ENCODE data around the gene KIF5B.
"Not testable (repeated sequence)": the region's sequence is repeated elsewhere in the genome, so short reads cannot be mapped to it uniquely, and the experiment has no call there.

KIF5B gene

DNA sequence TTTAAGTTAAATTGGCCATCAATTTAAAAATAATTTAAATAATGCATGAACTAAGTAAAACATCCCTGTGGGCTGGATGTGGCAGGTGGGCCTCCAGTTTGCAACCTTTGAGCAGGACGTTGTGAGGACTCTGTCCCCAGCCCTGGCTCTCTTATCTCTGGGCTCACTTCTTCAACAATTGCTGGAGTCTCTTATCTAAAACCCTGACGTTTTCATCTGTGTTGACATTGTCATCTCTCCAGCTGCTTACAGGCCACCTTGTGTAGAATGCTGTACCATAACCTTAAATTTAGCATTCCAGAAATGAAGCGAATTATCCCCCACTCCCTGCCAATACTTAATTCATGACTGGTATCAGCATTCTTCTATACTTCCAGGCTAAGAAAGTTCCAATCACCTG lies 3.2 kb upstream of the KIF5B start:
- DNase-seq: no peak

DNA sequence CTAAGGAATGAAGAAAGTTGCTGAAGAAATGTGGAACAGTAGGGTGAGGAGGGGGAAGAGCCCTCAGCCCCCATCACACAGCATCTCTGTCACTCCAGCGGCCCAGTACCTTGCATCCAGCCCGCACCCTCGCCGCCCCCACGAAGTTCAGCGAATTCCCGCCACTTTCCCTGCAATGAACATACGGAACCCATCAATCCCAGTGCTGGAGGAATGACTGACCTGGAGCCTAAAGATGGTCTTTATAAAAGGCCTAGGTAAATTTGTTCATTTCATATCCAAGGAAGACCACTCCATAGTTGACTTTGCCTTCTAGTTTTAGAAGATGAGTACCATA lies 779 bp upstream of the KIF5B start:
- no peak for DNase-seq

DNA sequence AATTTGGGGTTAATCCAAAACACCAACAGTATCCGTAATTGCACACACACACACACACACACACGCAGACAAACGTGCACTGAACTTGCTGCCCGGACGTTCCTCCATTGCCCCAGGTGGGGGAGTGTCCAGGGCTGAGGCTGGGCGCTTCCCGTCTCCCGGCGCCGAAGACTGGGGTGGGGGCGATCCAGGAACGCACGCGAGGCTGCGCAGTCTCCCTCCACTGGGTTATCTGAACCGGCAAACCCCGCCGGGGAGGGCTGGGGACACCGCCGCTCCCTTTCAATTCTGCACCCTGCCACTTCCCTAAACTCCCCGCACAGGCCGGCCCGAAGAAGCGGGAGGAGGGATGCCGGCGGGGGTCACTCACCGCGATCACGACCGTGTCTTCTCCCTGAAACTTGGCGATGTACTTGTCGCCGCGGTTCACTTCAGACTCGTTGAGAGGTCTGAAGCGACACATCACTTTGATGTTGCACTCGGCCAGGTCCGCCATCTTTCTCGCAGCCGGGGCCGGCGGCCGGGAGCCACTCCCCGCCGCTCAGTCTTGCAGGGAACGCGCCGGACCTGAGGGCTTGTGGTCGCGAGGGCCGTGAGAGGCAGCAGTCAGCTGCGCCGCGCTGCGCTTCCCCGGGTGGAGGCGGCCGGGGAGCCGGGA lies 618 bp downstream of the KIF5B start:
- DNase-seq: peak; percentile 86

DNA sequence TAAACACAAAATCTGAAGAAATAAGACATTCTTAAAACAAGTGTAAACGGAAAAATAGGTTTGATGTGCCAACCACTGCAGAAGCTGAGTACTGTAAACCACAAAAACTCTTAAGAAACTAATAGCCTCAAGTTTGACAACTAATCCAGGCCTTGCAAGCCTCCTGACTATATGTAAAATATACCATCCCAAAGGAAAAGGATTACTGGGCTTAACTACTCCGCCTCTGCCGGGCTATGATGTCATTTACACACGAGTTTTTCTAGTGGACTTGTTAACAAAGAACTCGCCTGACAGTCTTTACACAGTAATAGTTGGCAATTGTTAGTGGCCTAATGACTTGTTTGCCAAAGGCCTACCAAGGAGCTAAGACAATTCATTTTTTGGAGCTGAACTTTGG lies 2.1 kb downstream of the KIF5B start:
- DNase-seq: no peak

DNA sequence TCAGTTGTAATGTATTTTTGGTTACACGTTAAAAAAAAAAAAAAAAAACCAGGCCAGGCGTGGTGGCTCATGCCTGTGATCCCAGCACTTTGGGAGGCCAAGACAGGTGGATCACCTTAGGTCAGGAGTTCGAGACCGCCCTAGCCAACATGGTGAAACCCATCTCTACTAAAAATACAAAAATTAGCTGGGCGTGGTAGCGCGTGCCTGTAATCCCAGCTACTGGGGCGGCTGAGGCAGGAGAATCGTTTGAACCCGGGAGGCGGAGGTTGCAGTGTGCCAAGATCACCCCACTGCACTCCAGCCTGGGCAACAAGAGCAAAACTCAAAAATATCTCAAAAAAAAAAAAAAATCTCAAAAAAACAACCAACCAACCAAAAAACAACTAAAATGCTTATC lies 2.8 kb downstream of the KIF5B start:
- not testable (repeated sequence) for DNase-seq

DNA sequence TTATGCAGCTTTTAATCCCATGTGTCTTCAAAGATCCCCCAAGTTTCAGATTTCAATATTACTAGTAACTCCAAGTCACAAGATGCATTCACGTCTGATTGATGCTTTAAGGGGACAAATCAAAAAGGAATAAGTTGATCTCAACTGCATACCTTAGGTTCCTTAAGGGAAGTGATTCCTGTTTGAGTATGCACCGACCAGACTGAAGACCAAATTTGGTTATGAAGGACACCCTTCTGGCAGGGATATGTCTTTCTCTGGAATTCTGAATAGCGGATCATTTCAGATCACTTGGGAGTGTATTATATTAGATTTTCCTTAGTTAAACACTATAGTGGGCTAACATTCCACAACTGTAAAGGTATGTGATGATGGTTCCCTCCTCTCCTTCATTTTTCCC lies 4.3 kb downstream of the KIF5B start:
- no peak for DNase-seq

DNA sequence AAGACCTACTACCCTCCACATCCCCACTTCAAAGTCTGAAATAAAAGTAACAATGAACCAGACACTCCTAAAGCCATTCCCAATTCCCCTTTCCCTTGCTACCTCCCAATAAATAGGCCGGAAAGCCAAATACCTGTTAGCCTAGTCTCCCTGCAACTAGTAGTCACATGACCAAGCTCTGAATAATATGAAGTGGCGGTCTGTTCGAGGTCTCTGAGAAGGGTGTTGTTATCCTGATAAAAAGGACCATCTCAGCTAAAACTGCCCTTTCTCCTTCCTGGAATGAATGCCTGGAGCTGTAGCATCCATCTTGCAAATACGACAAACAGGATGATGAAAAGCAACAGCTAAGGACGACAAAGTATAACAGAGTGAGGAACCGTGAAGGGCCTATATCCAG lies 6.0 kb downstream of the KIF5B start:
- DNase-seq: no peak

DNA sequence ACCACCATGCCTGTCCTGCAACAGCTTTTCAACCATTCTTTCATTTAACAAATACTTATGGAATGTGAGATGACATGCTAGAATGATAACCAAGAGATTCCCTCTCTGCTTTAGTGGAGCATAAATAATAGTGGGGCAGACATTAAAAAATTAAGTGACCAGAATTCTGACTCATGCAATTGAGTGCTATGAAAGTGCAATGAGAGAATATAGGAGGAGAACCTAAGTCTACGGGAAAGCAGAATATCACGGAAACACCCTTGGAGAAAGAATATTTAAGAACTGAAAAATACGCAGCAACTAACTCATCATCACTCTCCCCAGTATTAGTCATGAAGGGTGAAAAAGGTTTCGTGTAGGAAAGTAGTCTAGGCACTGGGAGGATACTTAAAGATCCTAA lies 7.1 kb downstream of the KIF5B start:
- DNase-seq: no peak

DNA sequence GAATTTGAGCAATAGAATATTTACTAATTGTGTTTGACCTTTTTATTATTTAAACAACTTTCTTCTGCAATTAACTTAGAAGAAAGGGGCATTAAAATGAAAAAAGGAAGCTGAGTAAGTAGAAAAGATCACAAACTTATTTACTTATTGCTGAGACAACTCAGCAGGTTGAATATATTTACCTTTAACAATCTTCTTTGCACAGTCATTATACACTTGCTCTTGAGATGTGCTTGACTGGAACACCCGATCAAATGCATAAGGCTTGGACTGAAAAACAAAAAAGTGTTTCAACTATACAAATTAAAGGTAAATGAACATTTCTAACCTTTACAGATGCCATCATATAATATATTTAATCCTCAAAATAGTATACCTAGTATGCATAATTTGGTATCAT lies 7.9 kb downstream of the KIF5B start:
- no peak for DNase-seq

DNA sequence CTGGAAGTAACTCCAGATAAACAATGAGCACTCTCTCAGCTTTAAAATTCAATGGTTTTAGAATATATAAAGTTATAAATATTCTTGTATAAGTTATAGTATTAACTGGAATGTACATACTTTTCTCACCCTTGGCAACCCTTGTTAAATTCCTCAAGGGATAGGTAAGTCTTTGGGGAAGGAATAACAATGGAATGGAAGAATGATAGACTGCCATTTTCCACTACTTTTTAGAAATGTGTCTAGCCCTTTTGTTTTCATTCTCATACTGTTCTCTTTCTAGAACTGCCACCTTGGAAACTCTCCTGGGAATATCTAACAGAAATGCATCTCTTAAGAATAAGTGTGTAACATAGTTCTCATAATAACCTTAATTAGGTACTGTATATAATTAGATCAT lies 8.3 kb downstream of the KIF5B start:
- no peak for DNase-seq

DNA sequence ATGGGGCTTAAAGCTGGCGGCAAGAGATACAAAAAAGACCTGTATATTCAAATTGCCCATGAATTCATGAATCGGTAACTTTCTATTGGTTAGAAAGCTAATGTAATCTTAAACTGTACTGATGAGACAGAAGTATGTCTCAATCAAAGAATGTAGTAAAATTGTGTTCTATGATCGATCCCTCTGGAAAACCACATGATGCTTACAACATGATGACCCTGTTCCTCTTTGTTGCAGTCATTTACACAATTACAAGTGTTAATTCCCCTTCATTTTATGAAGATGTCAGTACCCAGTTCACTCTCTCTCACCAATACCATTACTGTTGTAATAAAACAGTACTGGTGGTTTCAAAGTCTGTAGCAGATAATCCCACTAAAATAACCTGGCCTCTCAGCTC lies 10.1 kb downstream of the KIF5B start:
- no peak for DNase-seq

DNA sequence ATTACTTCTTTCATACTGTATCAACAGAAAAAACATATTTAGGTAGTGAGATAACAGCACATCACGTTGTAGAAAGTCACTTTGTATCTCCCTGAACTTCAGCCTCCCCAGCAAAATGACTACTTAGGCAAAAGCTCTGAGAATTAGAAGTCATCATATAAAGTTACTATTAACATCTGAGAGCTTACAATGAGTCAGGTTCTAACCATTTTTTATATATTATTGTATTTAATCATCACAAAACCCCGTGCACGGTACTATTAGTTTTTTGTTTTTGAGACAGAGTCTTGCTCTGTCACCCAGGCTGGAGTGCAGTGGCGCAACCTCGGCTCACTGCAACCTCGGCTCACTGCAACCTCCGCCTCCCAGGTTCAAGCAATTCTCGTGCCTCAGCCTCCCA lies 13.5 kb downstream of the KIF5B start:
- not testable (repeated sequence) for DNase-seq

DNA sequence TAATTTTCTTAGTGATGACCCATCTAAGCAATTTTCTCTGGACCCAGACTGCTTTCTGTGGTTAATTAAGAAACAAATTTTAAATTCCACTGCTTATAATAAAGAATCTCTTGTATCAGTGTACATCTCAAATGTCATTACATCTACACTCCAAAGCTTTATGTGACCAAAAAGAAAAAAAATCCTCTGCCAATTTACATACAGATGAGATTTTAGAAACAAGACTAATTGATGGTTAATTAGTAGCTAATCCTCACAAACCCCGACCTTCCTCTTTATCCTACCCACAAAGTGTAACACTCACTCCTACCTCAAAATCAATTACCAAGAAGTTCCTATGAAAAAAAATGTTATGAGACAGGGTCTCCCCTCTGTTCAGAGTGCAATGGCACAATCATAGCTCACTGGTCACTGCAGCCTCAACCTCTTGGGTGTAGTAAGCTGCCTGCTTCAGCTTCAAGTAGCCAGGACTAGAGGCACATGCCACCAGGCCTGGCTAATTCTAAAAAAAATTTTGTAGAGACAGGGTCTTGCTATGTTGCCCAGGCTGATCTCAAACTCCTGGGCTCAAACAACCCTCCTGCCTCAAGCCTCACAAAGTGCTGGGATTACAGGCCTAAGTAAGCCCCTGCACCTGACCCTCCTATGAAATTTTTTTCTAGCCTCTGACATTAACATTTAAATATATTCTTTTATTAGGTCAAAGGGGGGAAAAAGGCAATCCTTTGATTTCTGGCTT lies 14.8 kb downstream of the KIF5B start:
- DNase-seq: no peak

DNA sequence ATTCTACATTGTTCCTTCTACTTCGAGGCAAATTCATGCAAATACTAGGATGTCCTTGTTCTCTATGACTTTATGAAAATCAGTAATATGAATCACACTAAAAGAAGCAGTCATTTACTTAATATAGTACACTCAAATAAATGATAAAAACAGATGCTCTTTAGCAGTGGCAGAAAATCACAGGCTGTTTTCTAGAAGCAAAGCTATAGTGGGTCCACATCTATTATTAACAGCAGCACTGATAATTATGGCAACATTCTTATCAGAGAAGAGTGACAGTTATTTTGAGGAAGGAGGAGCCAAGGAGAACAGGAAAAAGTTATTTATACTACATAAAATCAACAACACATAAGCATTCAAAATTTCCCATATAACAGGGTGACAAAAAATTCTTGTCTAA lies 16.5 kb downstream of the KIF5B start:
- no peak for DNase-seq

DNA sequence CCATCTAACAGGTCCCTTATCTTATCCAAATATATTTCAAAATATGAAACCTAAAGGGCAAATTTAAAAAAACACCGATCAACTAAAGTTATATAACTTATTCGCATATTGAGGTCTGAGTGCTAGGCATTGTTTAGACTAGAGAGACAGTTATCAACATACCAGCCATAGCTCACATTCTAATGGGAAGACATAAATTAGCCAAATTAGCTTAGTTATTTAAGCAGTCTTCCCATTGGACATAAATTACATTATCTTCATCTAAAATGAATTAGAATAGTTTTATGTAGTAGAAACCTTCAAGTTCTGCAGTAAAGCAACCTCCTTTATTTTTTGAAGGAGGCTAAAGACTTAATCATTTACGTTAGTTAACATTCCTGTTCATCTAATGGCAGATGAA lies 17.4 kb downstream of the KIF5B start:
- no peak for DNase-seq

DNA sequence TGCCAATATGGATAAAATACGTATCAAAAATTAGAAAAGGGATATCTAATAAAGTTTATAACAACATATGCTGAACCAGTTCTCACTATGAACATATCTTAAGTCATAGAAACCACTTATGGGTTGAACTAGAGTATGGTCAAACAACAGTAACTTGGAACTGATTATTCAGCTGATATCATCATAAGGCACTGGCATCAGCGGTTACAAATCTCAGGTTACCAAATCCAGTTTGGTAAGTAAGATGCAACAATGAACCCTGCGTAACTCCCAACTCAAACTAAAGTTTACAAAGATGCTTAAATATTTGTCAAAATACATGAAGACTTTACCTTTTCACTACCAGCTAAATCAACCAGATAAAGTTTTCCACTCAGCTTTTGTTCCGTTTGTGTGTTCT lies 19.3 kb downstream of the KIF5B start:
- no peak for DNase-seq

DNA sequence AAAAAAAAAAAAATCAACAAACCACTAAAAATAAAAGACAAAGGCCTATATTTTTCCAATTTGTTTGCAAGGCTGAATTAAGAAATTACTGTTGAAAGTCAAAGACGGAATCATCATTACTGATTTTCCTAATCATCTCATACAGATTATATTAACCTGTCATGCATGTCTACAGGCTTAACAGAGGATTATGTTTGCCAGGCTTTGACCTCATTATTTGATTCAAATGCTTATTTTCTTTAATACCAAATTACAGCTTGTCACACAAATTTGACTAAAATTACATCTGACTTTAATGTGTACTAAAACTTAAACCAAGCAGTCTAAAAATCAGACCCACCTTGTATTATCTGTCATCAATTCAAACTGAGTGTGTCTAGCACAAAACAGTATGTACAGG lies 21.2 kb downstream of the KIF5B start:
- no peak for DNase-seq

DNA sequence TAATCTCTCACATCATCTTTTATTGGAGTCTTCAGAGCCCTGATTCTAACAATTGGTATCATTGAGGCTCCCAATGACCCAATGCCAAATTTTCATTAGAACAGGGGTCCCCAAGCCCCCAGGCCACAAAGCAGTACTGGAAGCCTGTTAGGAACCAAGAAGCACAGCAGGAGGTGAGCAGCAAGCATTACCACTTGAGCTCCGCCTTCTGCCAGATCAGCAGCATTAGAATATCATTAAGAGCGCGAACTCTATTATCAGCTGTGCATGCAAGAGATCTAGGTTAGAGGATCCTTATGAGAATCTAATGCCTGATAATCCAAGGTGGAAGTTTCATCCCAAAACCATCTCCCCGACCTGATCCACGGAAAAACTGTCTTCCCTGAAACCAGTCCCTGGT lies 23.1 kb downstream of the KIF5B start:
- no peak for DNase-seq

DNA sequence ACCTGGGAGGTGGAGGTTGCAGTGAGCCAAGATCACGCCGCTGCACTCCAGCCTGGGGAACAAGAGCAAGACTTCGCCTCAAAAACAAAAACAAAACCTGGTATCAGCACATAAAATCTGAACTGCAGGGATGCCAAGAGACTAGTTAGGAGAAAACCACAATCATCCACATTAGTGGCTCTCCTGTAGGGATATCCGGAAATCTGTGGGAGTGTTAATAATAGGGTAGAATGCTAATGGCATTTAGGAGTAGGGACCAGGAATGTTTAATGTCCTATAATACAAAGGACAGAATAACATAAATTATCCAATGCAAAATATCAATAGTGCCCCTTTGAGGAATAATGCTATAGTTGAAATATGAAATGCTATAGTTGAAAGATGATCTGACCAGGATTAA lies 24.3 kb downstream of the KIF5B start:
- no peak for DNase-seq

DNA sequence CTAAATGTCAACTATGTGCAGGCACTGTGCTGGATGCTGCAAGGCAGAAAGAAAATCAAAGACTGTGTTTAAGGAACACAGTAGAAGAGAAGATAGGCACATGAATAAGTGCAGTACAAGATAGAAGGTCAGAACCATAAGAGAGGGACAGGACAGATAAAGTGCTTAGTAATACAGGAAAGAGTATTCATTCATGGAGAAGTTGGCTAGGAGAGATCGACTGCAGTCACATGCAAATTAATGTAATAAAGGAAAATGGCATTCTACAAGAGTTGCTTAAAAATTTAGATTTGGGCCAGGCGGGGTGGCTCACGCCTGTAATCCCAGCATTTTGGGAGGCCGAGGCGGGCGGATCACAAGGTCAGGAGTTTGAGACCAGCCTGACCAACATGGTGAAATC lies 24.8 kb downstream of the KIF5B start:
- no peak for DNase-seq

DNA sequence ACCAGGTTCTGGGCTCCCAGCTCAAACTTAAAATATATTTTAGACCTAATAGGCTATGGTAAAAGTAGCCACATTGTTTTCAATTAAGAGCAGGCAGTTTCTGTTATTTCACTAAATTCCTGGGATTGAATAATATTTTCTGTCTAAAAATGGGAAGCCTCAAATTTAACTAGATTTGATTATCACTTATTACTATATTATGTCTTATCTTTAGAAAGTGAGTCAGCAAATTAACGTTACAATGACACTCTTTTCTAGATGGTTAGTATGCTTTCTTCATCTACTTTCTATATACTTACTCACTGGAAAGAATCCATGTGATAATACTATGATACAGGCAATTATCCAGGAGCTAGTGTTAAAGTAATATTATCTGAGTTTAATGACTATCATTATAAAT lies 27.5 kb downstream of the KIF5B start:
- DNase-seq: no peak

DNA sequence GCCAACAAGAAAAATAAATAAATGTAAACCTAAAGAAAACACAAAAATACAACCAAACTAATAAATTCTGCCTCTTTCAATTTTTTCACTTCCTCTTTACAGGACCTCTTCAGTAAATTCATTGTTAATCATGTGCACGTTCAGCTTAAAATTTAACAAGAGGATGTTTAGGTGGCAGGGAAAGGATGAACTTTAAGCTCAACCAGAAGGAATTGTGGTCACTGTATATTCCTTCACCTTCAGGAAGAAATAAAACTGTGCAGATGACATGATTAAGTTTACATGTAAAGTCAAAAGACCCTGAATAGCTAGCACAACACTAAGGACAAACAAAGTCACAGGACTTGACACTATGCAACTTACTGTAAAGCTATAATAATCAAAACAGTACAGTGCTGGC lies 33.0 kb downstream of the KIF5B start:
- DNase-seq: no peak

DNA sequence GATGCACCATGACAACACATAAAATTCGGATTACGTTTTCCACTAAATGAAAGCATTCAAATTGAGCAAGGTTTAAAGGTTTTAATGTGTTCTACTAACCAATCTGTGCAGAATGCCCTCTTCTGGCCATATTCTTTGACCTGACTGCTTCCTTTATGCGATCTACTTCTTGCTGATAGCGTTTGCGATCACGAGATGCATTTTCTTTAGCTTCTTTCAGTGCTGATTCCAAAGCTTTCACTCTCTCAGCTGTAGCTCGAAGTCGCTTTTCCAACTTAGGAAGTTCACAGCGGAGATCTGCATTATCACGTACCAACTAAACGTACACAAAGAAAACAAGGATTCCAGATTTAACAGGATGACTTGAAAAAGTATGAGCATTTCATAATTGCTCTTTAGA lies 39.2 kb downstream of the KIF5B start:
- no peak for DNase-seq

DNA sequence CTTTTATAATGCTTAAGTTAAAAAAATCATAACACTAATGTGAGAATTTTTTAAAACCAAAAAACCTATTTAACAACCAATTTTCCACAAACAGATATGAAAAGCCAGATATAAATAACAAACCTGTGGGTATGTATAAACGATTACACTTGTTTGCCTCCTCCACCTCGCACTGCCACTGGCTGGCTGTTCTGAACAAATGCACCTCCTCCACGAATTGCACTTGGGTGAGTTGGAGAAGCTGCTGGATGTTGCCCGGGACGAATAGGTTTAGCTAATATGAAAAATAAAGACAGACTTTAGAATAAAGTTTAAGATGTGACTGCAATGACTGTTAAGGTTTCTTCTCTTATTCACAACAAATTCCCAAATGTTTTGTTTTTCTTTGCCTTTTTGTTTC lies 40.8 kb downstream of the KIF5B start:
- no peak for DNase-seq

DNA sequence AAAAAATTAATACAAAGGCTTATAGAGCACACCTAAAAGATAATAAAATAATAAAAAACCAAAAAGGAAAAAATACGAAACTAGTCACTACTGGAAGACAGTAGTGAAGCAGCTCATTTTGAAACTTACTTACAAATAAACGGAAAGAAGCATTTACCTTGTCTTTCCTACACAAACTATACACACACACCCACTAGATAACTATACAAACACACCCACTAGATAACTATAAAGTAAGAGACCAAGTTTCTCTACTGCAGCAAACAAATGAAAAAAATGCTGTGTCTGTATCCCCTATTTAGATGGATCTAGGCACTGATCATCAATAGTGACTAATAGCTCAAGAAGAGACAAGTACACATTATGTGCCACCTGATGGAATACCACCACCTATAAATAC lies 49.2 kb downstream of the KIF5B start:
- DNase-seq: no peak

Measured in activated effector memory CD4-positive, alpha-beta T cell treated with anti-CD3 and anti-CD28 coated beads, Interleukin-2, amount 50 U/mL, for 16 hours (primary cell).